Mesenchymal stem cell (in vitro differentiated cells and primary cell): ENCODE data around the gene ZNF382.

Source experiments
- DNase-seq: peaks from one replicate; pipeline ENCODE4 v3.0.0-alpha.2; 2013
- H2AFZ ChIP-seq: one replicate; pipeline ENCODE4 v1.6.1; 2013; ENCODE audit warnings: low read depth, mild to moderate bottlenecking, control low read depth, inconsistent platforms, low read length, moderate library complexity
- H2AK5ac ChIP-seq: 2 replicates; pipeline ENCODE4 v1.6.1; 2013; ENCODE audit warnings: low read length, moderate library complexity, mild to moderate bottlenecking, inconsistent platforms; ENCODE audit not compliant: severe bottlenecking
- H2BK120ac ChIP-seq: one replicate; pipeline ENCODE4 v1.6.1; 2013; ENCODE audit warnings: low read depth, mild to moderate bottlenecking, inconsistent platforms, low read length, moderate library complexity
- H2BK12ac ChIP-seq, 2 experiments: one replicate each; pipeline ENCODE4 v1.6.1; 2013; ENCODE audit warnings: inconsistent platforms in 2 of 2, low read length in 2 of 2, mild to moderate bottlenecking in 2 of 2, moderate library complexity in 2 of 2, control low read depth in 1 of 2
- H2BK15ac ChIP-seq: one replicate; pipeline ENCODE4 v1.6.1; 2013; ENCODE audit warnings: mild to moderate bottlenecking, low read depth, inconsistent platforms; ENCODE audit not compliant: poor library complexity, severe bottlenecking
- H2BK5ac ChIP-seq: 2 replicates; pipeline ENCODE4 v1.6.1; 2013; ENCODE audit warnings: low read depth, mild to moderate bottlenecking, low read length, control low read depth, inconsistent platforms; ENCODE audit not compliant: poor library complexity, severe bottlenecking
- H3K14ac ChIP-seq, 2 experiments: one replicate each; pipeline ENCODE4 v1.6.1; 2013; ENCODE audit warnings: inconsistent platforms in 2 of 2, low read length in 2 of 2, control low read depth in 1 of 2, mild to moderate bottlenecking in 1 of 2, moderate library complexity in 1 of 2
- H3K18ac ChIP-seq, 2 experiments: one replicate each; pipeline ENCODE4 v1.6.1; 2013; ENCODE audit warnings: inconsistent platforms in 2 of 2, low read length in 2 of 2, control low read depth in 1 of 2, low read depth in 1 of 2, mild to moderate bottlenecking in 1 of 2
- H3K23ac ChIP-seq, 2 experiments: one replicate each; pipeline ENCODE4 v1.6.1; 2013; ENCODE audit warnings: inconsistent platforms in 2 of 2, low read length in 2 of 2, mild to moderate bottlenecking in 2 of 2, moderate library complexity in 2 of 2, control low read depth in 1 of 2
- H3K27ac ChIP-seq: 2 replicates; pipeline ENCODE4 v1.5.1; 2013; ENCODE audit warnings: mild to moderate bottlenecking, moderate library complexity, low read length, control low read depth, inconsistent platforms; ENCODE audit not compliant: poor library complexity, severe bottlenecking
- H3K27me3 ChIP-seq, 2 experiments: 2 replicates each; pipeline versions ENCODE4 v1.6.1 to v1.7.0; 2013; ENCODE audit warnings: low read length in 2 of 2, mild to moderate bottlenecking in 2 of 2, moderate library complexity in 2 of 2, control low read depth in 1 of 2, inconsistent platforms in 1 of 2; ENCODE audit not compliant: control insufficient read depth in 1 of 2, insufficient read depth in 1 of 2
- H3K36me3 ChIP-seq, 2 experiments: 2 replicates each; pipeline versions ENCODE4 v1.6.1 to v1.7.0; 2013; ENCODE audit warnings: low read length in 2 of 2, control low read depth in 1 of 2, inconsistent platforms in 1 of 2, low read depth in 1 of 2, mild to moderate bottlenecking in 1 of 2; ENCODE audit not compliant: insufficient read depth in 2 of 2, control insufficient read depth in 1 of 2
- H3K4ac ChIP-seq, 2 experiments: one replicate each; pipeline ENCODE4 v1.6.1; 2013; ENCODE audit warnings: inconsistent platforms in 2 of 2, low read length in 2 of 2, mild to moderate bottlenecking in 2 of 2, moderate library complexity in 2 of 2, control low read depth in 1 of 2, low read depth in 1 of 2
- H3K4me1 ChIP-seq: 2 replicates; pipeline ENCODE4 v1.6.1; 2013; ENCODE audit warnings: low read depth, low read length, control low read depth; ENCODE audit not compliant: control insufficient read depth, insufficient read depth
- H3K4me2 ChIP-seq: 2 replicates; pipeline ENCODE4 v1.6.1; 2013; ENCODE audit warnings: low read length, mild to moderate bottlenecking, inconsistent platforms; ENCODE audit not compliant: poor library complexity, severe bottlenecking
- H3K4me3 ChIP-seq, 2 experiments: 2 replicates each; pipeline versions ENCODE4 v1.5.1 to v1.7.0; 2013; ENCODE audit warnings: low read length in 2 of 2, mild to moderate bottlenecking in 2 of 2, control low read depth in 1 of 2, low read depth in 1 of 2; ENCODE audit not compliant: insufficient read depth in 1 of 2
- H3K79me1 ChIP-seq: replicated peaks from 2 replicates; pipeline ENCODE4 v1.6.1; 2013; ENCODE audit warnings: mild to moderate bottlenecking, control low read depth, low read length, inconsistent platforms; ENCODE audit not compliant: poor library complexity, severe bottlenecking
- H3K9ac ChIP-seq: 2 replicates; pipeline ENCODE4 v1.7.0; 2013; ENCODE audit warnings: mild to moderate bottlenecking, low read length, moderate library complexity
- H3K9me3 ChIP-seq: 2 replicates; pipeline ENCODE4 v1.7.0; 2013; ENCODE audit warnings: mild to moderate bottlenecking, low read length; ENCODE audit not compliant: control insufficient read depth
- H4K8ac ChIP-seq: one replicate; pipeline ENCODE4 v1.6.1; 2013; ENCODE audit warnings: inconsistent platforms, mild to moderate bottlenecking, low read length, moderate library complexity
- H4K91ac ChIP-seq: one replicate; pipeline ENCODE4 v1.6.1; 2013; ENCODE audit warnings: mild to moderate bottlenecking, low read length, inconsistent platforms
- WGBS: methylation state at CpG from one replicate; pipeline ENCODE4 v1.1.7; 2013; ENCODE audit warnings: mixed read lengths; 5-methylcytosine and 5-hydroxymethylcytosine counted together

ZNF382 gene

GRCh38 chr19:36646746-36647145 lies 41.6 kb downstream of the ZNF382 start:
- H3K79me1 ChIP-seq: no peaks in the 10 kb centered on the region
- no peak overlapping the region for H3K23ac ChIP-seq
- no peaks in the 10 kb centered on the region for H3K27me3 ChIP-seq
- H3K36me3 ChIP-seq: peaks cover 55 to 77% of the 10 kb centered on the region in 2 experiments
- no CpG with 5 or more reads among the region's 2 CpGs for WGBS
- H3K9me3 ChIP-seq: peaks cover 95% of the 10 kb centered on the region
- no peak overlapping the region for H3K14ac ChIP-seq
- no peak overlapping the region for H3K4me2 ChIP-seq
- no peak overlapping the region for H2AK5ac ChIP-seq
- DNase-seq: no peak
- H2BK15ac ChIP-seq: no peak overlapping the region
- no peak overlapping the region for H2AFZ ChIP-seq
- no peak overlapping the region for H4K8ac ChIP-seq
- peak overlapping the region in 1 of 2 experiments; percentile 59 for H3K4me3 ChIP-seq
- no peaks in the 10 kb centered on the region for H3K4me1 ChIP-seq
- no peak overlapping the region for H4K91ac ChIP-seq
- H3K18ac ChIP-seq: no peak overlapping the region
- H2BK5ac ChIP-seq: no peak overlapping the region
- H2BK12ac ChIP-seq: no peak overlapping the region
- H3K9ac ChIP-seq: no peak overlapping the region
- no peak overlapping the region for H3K27ac ChIP-seq
- H3K4ac ChIP-seq: no peak overlapping the region
- no peak overlapping the region for H2BK120ac ChIP-seq

DNA sequence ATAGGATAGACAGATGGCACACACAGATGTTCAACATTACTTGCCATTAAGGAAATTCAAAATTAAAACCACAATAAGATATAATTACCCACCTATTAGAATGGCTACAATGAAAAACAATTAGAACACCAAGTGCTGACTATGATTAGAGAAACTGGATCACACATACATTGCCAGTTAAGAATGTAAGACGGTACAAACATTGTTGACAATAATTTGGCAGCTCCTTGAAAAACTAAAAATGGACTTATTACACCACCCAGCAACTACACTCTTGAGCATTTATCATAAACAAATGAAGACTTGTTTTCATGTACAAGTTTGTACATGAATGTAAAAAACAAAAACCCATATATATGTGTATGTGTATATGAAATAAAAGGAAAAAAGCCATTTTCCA lies 47.8 kb downstream of the ZNF382 start:
- no peak overlapping the region for H3K4ac ChIP-seq
- no peak overlapping the region for H2BK5ac ChIP-seq
- no peak overlapping the region for H4K91ac ChIP-seq
- H4K8ac ChIP-seq: no peak overlapping the region
- no peak overlapping the region for H2BK15ac ChIP-seq
- no peak overlapping the region for H2BK120ac ChIP-seq
- no peak overlapping the region for H3K14ac ChIP-seq
- H2AFZ ChIP-seq: no peak overlapping the region
- WGBS: 92% methylated on average over 1 of the region's 1 CpG
- H2BK12ac ChIP-seq: no peak overlapping the region
- no peak overlapping the region for H3K9ac ChIP-seq
- H3K4me3 ChIP-seq: peak overlapping the region in 1 of 2 experiments; percentile 33
- H3K18ac ChIP-seq: no peak overlapping the region
- H3K36me3 ChIP-seq: peaks cover 46 to 87% of the 10 kb centered on the region in 2 experiments
- no peaks in the 10 kb centered on the region for H3K27me3 ChIP-seq
- peaks cover 93% of the 10 kb centered on the region for H3K9me3 ChIP-seq
- no peak for DNase-seq
- no peaks in the 10 kb centered on the region for H3K79me1 ChIP-seq
- no peaks in the 10 kb centered on the region for H3K4me1 ChIP-seq
- H3K23ac ChIP-seq: no peak overlapping the region
- H2AK5ac ChIP-seq: no peak overlapping the region
- no peak overlapping the region for H3K4me2 ChIP-seq
- H3K27ac ChIP-seq: no peak overlapping the region

DNA sequence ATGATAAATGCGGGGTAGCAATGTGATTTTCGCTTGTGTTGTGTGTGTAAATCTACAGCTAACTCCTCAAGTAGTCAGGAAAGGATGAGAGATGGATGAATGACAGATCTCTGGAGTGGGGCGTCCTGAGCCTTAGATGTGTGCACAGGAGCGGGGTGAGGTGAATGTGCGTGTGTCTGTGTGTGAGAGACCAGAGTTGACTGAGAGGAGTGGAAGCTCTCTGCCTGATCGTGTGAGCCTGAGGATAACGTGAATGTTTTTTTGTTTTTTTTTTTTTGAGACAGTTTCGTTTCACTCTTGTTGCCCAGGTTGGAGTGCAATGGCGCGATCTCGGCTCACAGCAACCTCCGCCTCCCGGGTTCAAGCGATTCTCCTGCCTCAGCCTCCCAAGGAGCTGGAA lies 60.7 kb downstream of the ZNF382 start:
- Histone ChIP-seq H3K79me1 (peaks cover 30% of the 10 kb centered on the region), H2AFZ (no peak overlapping the region), H2AK5ac (no peak overlapping the region), H3K4ac (no peak overlapping the region), H3K4me1 (peaks cover 6% of the 10 kb centered on the region), H3K36me3 (peaks cover 29 to 34% of the 10 kb centered on the region in 2 experiments), H3K23ac (no peak overlapping the region), H3K9ac (peak overlapping the region; percentile 99), H2BK15ac (no peak overlapping the region), H2BK120ac (no peak overlapping the region), H2BK5ac (no peak overlapping the region), H4K91ac (no peak overlapping the region), H3K4me2 (peak overlapping the region; percentile 59), H3K27me3 (no peaks in the 10 kb centered on the region), H3K14ac (no peak overlapping the region), H3K18ac (no peak overlapping the region), H3K4me3 (peak overlapping the region; percentile 63 to 98), H3K9me3 (peaks cover 60% of the 10 kb centered on the region), H4K8ac (no peak overlapping the region), H2BK12ac (no peak overlapping the region), H3K27ac (no peak overlapping the region)
- no peak for DNase-seq
- 84% methylated on average over 6 of the region's 14 CpGs for WGBS

DNA sequence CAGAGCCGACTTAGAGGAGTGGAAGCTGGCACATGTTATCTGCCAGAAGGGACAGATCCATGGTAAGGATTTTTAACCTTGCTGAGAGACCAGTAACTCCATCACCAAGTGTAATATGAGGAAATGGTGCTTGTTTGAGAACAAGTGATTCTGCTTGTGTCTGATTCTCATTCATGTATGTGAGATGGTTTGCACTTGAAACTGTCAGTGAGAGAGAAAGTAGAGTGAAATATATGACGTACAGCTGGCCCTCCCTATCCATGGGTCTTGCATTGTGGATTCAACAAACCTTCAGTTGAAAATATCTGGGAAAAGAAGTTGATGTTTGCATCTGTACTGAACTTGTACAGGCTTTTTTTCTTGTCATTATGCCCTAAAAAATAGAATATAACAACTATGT lies 63.5 kb downstream of the ZNF382 start:
- Histone ChIP-seq H2AK5ac (no peak overlapping the region), H2BK120ac (no peak overlapping the region), H3K27me3 (no peaks in the 10 kb centered on the region), H2AFZ (no peak overlapping the region), H3K9me3 (peaks cover 59% of the 10 kb centered on the region), H3K18ac (no peak overlapping the region), H3K4me1 (peaks cover 6% of the 10 kb centered on the region), H2BK15ac (no peak overlapping the region), H3K4ac (no peak overlapping the region), H3K4me3 (no peak overlapping the region), H3K79me1 (peaks cover 40% of the 10 kb centered on the region), H3K14ac (no peak overlapping the region), H4K91ac (no peak overlapping the region), H3K23ac (no peak overlapping the region), H3K4me2 (no peak overlapping the region), H2BK5ac (no peak overlapping the region), H2BK12ac (no peak overlapping the region), H3K36me3 (peaks cover 16 to 25% of the 10 kb centered on the region in 2 experiments), H3K27ac (no peak overlapping the region), H3K9ac (no peak overlapping the region), H4K8ac (no peak overlapping the region)
- no peak for DNase-seq
- 87% methylated on average over 2 of the region's 2 CpGs for WGBS
